ENCODE results near the gene SLC22A23.

SLC22A23 gene

DNA sequence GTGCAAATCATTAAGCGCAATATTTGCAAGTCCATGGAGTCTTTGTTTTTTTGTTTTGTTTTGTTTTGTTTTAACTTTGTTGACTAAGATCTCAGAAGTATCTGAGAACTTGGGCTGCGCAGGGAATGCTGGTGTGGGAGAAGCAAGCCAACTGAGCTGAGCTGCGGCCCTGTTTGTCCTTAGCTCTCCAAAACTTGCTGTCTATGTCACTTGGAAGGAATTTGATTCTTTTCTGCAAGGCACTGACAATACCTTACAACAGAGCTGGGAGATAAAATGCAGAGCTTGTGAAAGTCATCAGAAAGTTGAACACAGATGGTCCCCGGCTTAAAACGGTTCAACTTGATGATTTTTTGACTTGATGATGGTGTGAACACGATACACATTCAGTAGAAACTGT is 5.4 kb downstream of the SLC22A23 start:
- H3K9me3 ChIP-seq (ENCODE audit: insufficient read depth, low read length): no peaks in the 10 kb centered on the region
- H3K9ac ChIP-seq (ENCODE audit: low read length): no peak overlapping the region
- H3K4me2 ChIP-seq (ENCODE audit: low read length): peak overlapping the region; percentile 54
- no peak overlapping the region for H2AFZ ChIP-seq (ENCODE audit: low read depth, low read length)
- H3K4me1 ChIP-seq (ENCODE audit: low read length): peaks cover 48% of the 10 kb centered on the region
- no peaks in the 10 kb centered on the region for H3K27me3 ChIP-seq (ENCODE audit: low read depth, low read length)
- peaks cover 6% of the 10 kb centered on the region for H3K36me3 ChIP-seq (replicated peaks; ENCODE audit: low read depth, low read length)
- H3K27ac ChIP-seq (ENCODE audit: low read length): no peak overlapping the region
- TF ChIP-seq, protein P1, sequence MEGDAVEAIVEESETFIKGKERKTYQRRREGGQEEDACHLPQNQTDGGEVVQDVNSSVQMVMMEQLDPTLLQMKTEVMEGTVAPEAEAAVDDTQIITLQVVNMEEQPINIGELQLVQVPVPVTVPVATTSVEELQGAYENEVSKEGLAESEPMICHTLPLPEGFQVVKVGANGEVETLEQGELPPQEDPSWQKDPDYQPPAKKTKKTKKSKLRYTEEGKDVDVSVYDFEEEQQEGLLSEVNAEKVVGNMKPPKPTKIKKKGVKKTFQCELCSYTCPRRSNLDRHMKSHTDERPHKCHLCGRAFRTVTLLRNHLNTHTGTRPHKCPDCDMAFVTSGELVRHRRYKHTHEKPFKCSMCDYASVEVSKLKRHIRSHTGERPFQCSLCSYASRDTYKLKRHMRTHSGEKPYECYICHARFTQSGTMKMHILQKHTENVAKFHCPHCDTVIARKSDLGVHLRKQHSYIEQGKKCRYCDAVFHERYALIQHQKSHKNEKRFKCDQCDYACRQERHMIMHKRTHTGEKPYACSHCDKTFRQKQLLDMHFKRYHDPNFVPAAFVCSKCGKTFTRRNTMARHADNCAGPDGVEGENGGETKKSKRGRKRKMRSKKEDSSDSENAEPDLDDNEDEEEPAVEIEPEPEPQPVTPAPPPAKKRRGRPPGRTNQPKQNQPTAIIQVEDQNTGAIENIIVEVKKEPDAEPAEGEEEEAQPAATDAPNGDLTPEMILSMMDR (IDR thresholded peaks at IDR 0.05; ENCODE audit: low read depth, low read length): no peak
- TF ChIP-seq EZH2phosphoT487 (IDR thresholded peaks at IDR 0.05; ENCODE audit: low read depth): no peak
- no peak overlapping the region for H3K4me3 ChIP-seq (ENCODE audit: low read length)
- 0 out of 2 replicates have a peak, but pooled peaks cover 6% of the 10 kb centered on the region for H3K79me2 ChIP-seq (ENCODE audit: low read length)
- H4K20me1 ChIP-seq (ENCODE audit: insufficient read depth, low read length): no peaks in the 10 kb centered on the region

DNA sequence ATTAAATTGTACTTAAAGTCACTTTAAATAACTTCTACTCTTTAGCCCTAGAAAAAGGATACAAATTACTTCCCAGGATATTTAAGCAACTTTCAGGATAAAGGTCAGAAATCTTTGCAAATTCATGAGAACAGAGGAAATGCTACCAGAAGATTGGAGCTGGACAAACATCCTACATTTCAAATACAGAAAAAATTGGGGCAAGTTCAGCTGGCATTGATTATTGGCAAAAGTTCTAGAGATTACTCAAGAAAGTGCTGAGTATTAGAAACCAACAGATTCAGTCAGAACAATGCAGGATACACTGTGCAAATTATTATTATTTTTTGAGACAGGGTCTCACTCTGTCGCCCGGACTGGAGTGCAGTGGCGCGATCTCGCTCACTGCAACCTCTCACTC is 6.0 kb downstream of the SLC22A23 start:
- peaks cover 6% of the 10 kb centered on the region for H3K36me3 ChIP-seq (replicated peaks; ENCODE audit: low read depth, low read length)
- H3K9me3 ChIP-seq (ENCODE audit: insufficient read depth, low read length): no peaks in the 10 kb centered on the region
- no peak overlapping the region for H3K4me3 ChIP-seq (ENCODE audit: low read length)
- no peaks in the 10 kb centered on the region for H3K27me3 ChIP-seq (ENCODE audit: low read depth, low read length)
- H4K20me1 ChIP-seq (ENCODE audit: insufficient read depth, low read length): no peaks in the 10 kb centered on the region
- TF ChIP-seq EZH2phosphoT487 (IDR thresholded peaks at IDR 0.05; ENCODE audit: low read depth): no peak
- TF ChIP-seq, protein P1 (IDR thresholded peaks at IDR 0.05; ENCODE audit: low read depth, low read length): no peak
- 0 out of 2 replicates have a peak overlapping the region, but pooled peaks have one; percentile 6 for H3K9ac ChIP-seq (ENCODE audit: low read length)
- H3K79me2 ChIP-seq (ENCODE audit: low read length): peaks cover 6% of the 10 kb centered on the region; the same call in 1 of the 2 replicates
- no peak overlapping the region for H3K27ac ChIP-seq (ENCODE audit: low read length)
- H2AFZ ChIP-seq (ENCODE audit: low read depth, low read length): no peak overlapping the region
- peaks cover 47% of the 10 kb centered on the region for H3K4me1 ChIP-seq (ENCODE audit: low read length)
- peak overlapping the region; percentile 57; the same call in 1 of the 2 replicates for H3K4me2 ChIP-seq (ENCODE audit: low read length)

DNA sequence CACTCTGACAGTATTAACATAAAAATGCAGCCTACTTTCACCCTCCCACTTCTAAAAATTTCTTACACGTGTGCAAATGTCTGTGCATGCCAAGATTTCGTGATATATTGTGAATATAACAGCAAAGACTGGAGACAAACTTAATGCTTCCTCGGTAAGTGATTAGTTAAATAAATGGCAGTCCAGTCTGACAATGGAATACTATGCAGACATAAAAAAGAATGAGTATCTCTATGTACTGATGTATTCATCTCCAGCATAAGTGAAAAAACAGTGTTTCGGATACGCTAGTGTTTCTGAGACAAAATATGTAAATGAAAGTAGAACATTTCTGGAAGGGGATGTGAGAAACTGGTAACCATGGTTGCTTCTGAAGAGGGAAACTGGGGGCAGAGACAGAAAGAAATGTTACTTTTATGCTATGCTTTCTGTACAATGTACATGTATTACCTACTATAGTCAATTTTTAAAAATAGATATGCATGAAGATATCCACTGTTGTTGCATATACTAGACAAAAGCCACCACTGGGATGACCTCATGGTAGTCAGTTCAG is 7.0 kb downstream of the SLC22A23 start:
- Histone ChIP-seq H3K4me1 (ENCODE audit: low read length) (peaks cover 37% of the 10 kb centered on the region), H3K27me3 (ENCODE audit: low read depth, low read length) (no peaks in the 10 kb centered on the region), H3K9me3 (ENCODE audit: insufficient read depth, low read length) (no peaks in the 10 kb centered on the region), H3K27ac (ENCODE audit: low read length) (peak overlapping the region; percentile 70), H3K4me3 (ENCODE audit: low read length) (peak overlapping the region; percentile 57), H3K4me2 (ENCODE audit: low read length) (peak overlapping the region; percentile 57), H3K9ac (ENCODE audit: low read length) (no peak overlapping the region), H4K20me1 (ENCODE audit: insufficient read depth, low read length) (no peaks in the 10 kb centered on the region), H3K79me2 (ENCODE audit: low read length) (peaks cover 6% of the 10 kb centered on the region; the same call in 1 of the 2 replicates), H3K36me3 (replicated peaks; ENCODE audit: low read depth, low read length) (peaks cover 6% of the 10 kb centered on the region), H2AFZ (ENCODE audit: low read depth, low read length) (no peak overlapping the region)
- TF ChIP-seq, protein P1 (IDR thresholded peaks at IDR 0.05; ENCODE audit: low read depth, low read length): no peak
- TF ChIP-seq EZH2phosphoT487 (IDR thresholded peaks at IDR 0.05; ENCODE audit: low read depth): no peak

DNA sequence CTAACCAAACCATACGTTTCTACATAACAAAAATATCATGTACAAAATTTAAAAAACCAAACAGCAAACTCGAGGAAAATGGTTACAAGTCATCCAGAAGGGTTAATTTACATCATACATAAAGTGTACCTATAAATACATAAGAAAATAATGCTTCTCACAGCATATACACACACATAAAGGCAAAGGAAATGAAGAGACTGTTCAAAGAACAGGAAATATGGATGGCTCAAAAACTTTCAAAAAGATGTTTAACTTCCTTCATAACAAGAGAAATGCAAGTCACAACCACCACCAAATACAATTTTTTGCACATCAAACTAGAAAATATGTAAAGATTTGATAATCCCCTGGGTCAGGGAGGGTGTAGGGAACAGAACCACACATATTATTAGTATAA is 7.5 kb downstream of the SLC22A23 start:
- Histone ChIP-seq H3K4me1 (ENCODE audit: low read length) (peaks cover 31% of the 10 kb centered on the region), H3K4me3 (ENCODE audit: low read length) (peak overlapping the region; percentile 57; the same call in 1 of the 2 replicates), H3K79me2 (ENCODE audit: low read length) (peaks cover 6% of the 10 kb centered on the region; the same call in 1 of the 2 replicates), H3K27ac (ENCODE audit: low read length) (peak overlapping the region; percentile 70), H2AFZ (ENCODE audit: low read depth, low read length) (no peak overlapping the region), H3K9me3 (ENCODE audit: insufficient read depth, low read length) (no peaks in the 10 kb centered on the region), H3K9ac (ENCODE audit: low read length) (no peak overlapping the region), H3K27me3 (ENCODE audit: low read depth, low read length) (no peaks in the 10 kb centered on the region), H3K36me3 (replicated peaks; ENCODE audit: low read depth, low read length) (peaks cover 6% of the 10 kb centered on the region), H4K20me1 (ENCODE audit: insufficient read depth, low read length) (no peaks in the 10 kb centered on the region), H3K4me2 (ENCODE audit: low read length) (peak overlapping the region; percentile 57)
- TF ChIP-seq, protein P1 (IDR thresholded peaks at IDR 0.05; ENCODE audit: low read depth, low read length): no peak
- TF ChIP-seq EZH2phosphoT487 (IDR thresholded peaks at IDR 0.05; ENCODE audit: low read depth): no peak

Data from OCI-LY3 (cell line).